ENCODE data around the gene NHEJ1. TPM values are rescaled to one million over a fixed set of nuclear protein-coding genes. Genes with fewer than 3 reads are reported as not detected.

Gene NHEJ1
- total and polyA plus RNA-seq, 9 of the 15 experiments (the other 6 are each of a cell fraction or from before 2014, with no cell fraction given), result 9.0 to 23.7 (median 13.9) TPM

GRCh38 chr2:219122202-219122980 is 38.2 kb downstream of the NHEJ1 start:
- TF ChIP-seq SPI1 (IDR thresholded peaks at IDR 0.05; ENCODE audit: borderline replicate concordance, low read depth, low read length) (0 out of 2 replicates have a peak, but pooled peaks have one; percentile 37), STAT5B (CRISPR knock-in tag; IDR thresholded peaks at IDR 0.05) (no peak)
- no peaks in the 10 kb centered on the region for H4K20me1 ChIP-seq (replicated peaks; ENCODE audit: control insufficient read depth, insufficient read depth, low read length)
- no TSS peak for BruUV-seq (replicated peaks)
- H3K9ac ChIP-seq (ENCODE audit: insufficient read depth in 1 of 2, low read depth in 2 of 2, low read length in 2 of 2), result no peak overlapping the region
- FAIRE-seq (no peak), ATAC-seq (no peak), DNase-seq (ENCODE audit: extremely low read depth in 1 of 4, low spot score in 3 of 4) (no peak)
- peaks cover 3% of the 10 kb centered on the region for H3K9me1 ChIP-seq (ENCODE audit: control insufficient read depth, insufficient read depth, low read length)
- no peak overlapping the region for H3K27ac ChIP-seq (ENCODE audit: extremely low read depth, low read depth, low read length)
- no peak overlapping the region for H2AFZ ChIP-seq (ENCODE audit: low read depth, low read length)
- POLR2A ChIA-PET, result interaction anchor here (0.6 to 0.7 kb wide), 2 partner anchors 9 to 75 kb away, joined by 3 to 4 read pairs; no protein-coding TSS in a partner anchor
- H3K79me2 ChIP-seq (ENCODE audit: control insufficient read depth, insufficient read depth, low read length), result no peaks in the 10 kb centered on the region
- in situ Hi-C loops (cut with MboI) (loop anchor here (5.0 kb wide), 1 partner anchor 50 kb away; no protein-coding TSS in a partner anchor), intact Hi-C loops (cut with micrococcal nuclease) (no loop called here)
- no peaks in the 10 kb centered on the region for H3K9me3 ChIP-seq (replicated peaks; ENCODE audit: control insufficient read depth, insufficient read depth, low read depth, low read length)
- H3K36me3 ChIP-seq (ENCODE audit: control insufficient read depth, insufficient read depth, low read length), result no peaks in the 10 kb centered on the region
- no peaks in the 10 kb centered on the region for H3K27me3 ChIP-seq (ENCODE audit: control insufficient read depth in 2 of 2, insufficient read depth in 2 of 2, low read length in 2 of 2)
- WGBS (ENCODE audit: insufficient coverage, low coverage, missing lambda C conversion rate), result 74% methylated on average over 5 of the region's 5 CpGs
- no peak overlapping the region for H3K4me2 ChIP-seq (ENCODE audit: insufficient read depth, low read length)
- CTCF ChIA-PET (ENCODE audit: low intra/inter-chr PET ratio), result no interaction called here
- H3K4me3 ChIP-seq, result no peak overlapping the region
- peaks cover 14 to 22% of the 10 kb centered on the region in 2 experiments for H3K4me1 ChIP-seq (replicated peaks in 1 of 2; ENCODE audit: control insufficient read depth in 2 of 2, insufficient read depth in 2 of 2, low read length in 2 of 2)

- DNase-seq (ENCODE audit: extremely low read depth in 1 of 4, low spot score in 3 of 4) (no peak), FAIRE-seq (no peak), ATAC-seq (no peak)
- intact Hi-C loops (cut with micrococcal nuclease), result no loop called here
- H3K4me3 ChIP-seq, result no peak overlapping the region
- no peak overlapping the region for H3K27ac ChIP-seq (ENCODE audit: extremely low read depth, low read depth, low read length)
- CTCF ChIA-PET (ENCODE audit: low intra/inter-chr PET ratio), result interaction anchor here (0.8 to 1.9 kb wide), 5 partner anchors 47 to 244 kb away, joined by 3 to 4 read pairs (median 3); no protein-coding TSS in a partner anchor
- H3K4me1 ChIP-seq (replicated peaks in 1 of 2; ENCODE audit: control insufficient read depth in 2 of 2, insufficient read depth in 2 of 2, low read length in 2 of 2), result peaks cover 9 to 13% of the 10 kb centered on the region in 2 experiments
- H3K79me2 ChIP-seq (ENCODE audit: control insufficient read depth, insufficient read depth, low read length), result no peaks in the 10 kb centered on the region
- BruUV-seq (replicated peaks), result no TSS peak
- no peak overlapping the region for H2AFZ ChIP-seq (ENCODE audit: low read depth, low read length)
- in situ Hi-C loops (cut with MboI), result loop anchor here (5.0 kb wide), 1 partner anchor 48 kb away; no protein-coding TSS in a partner anchor
- no peaks in the 10 kb centered on the region for H4K20me1 ChIP-seq (replicated peaks; ENCODE audit: control insufficient read depth, insufficient read depth, low read length)
- H3K36me3 ChIP-seq (ENCODE audit: control insufficient read depth, insufficient read depth, low read length), result no peaks in the 10 kb centered on the region
- no peak overlapping the region for H3K9ac ChIP-seq (ENCODE audit: insufficient read depth in 1 of 2, low read depth in 2 of 2, low read length in 2 of 2)
- POLR2A ChIA-PET, result interaction anchor here (1.4 to 2.3 kb wide), 3 partner anchors 17 to 45 kb away, joined by 4 to 11 read pairs (median 4); no protein-coding TSS in a partner anchor
- H3K27me3 ChIP-seq (ENCODE audit: control insufficient read depth in 2 of 2, insufficient read depth in 2 of 2, low read length in 2 of 2), result no peaks in the 10 kb centered on the region
- no peaks in the 10 kb centered on the region for H3K9me3 ChIP-seq (replicated peaks; ENCODE audit: control insufficient read depth, insufficient read depth, low read depth, low read length)
- no peak overlapping the region for H3K4me2 ChIP-seq (ENCODE audit: insufficient read depth, low read length)
- H3K9me1 ChIP-seq (ENCODE audit: control insufficient read depth, insufficient read depth, low read length), result no peaks in the 10 kb centered on the region
- TF ChIP-seq ZEB2 (IDR thresholded peaks at IDR 0.05) (no peak), ZNF354B (CRISPR knock-in tag; IDR thresholded peaks at IDR 0.05) (no peak), ZNF324 (CRISPR knock-in tag; IDR thresholded peaks at IDR 0.05) (no peak), ZBTB26 (CRISPR knock-in tag; IDR thresholded peaks at IDR 0.05) (no peak), ATF6 (CRISPR knock-in tag; IDR thresholded peaks at IDR 0.05) (no peak), ATF4 (CRISPR knock-in tag; IDR thresholded peaks at IDR 0.05) (no peak), KLF1 (tag; IDR thresholded peaks at IDR 0.05) (no peak), CREBBP (IDR thresholded peaks at IDR 0.05; ENCODE audit: low read depth, low read length) (no peak), NCOA4 (IDR thresholded peaks at IDR 0.05; ENCODE audit: partially characterized antibody) (no peak)
Observed at GRCh38 chr2:219120082-219120481, 40.5 kb downstream of the NHEJ1 start.

All from K562 (cell line).